WTC11 (cell line): ENCODE measurements around the gene SEZ6. TPM values are rescaled to one million over a fixed set of nuclear protein-coding genes. Genes with fewer than 3 reads are reported as not detected.
A peak's percentile ranks its signal among the peaks of the same experiment; 100 is the strongest.

Experiments
- ATAC-seq: fragments of 200-7000 bp; cut with Tn5 transposase; 2 replicates; pipeline ENCODE4 v1.10.0; 2021; ENCODE audit warnings: mild to moderate bottlenecking, moderate library complexity
- CTCF ChIA-PET: fragments of 300-600 bp; sonication (Branson Sonifier 250); formaldehyde crosslinking; loops from one replicate; lab custom pipeline; 2021; ENCODE audit warnings: antibody characterized with exemption; lab: Charles Lee
- POLR2A ChIA-PET: fragments of 350-600 bp; sonication (Branson Sonifier 250); formaldehyde crosslinking; loops from one replicate; lab custom pipeline; 2021; ENCODE audit warnings: antibody characterized with exemption; lab: Charles Lee
- DNase-seq: peaks from one replicate; pipeline ENCODE4 v3.0.0; 2021; ENCODE audit warnings: low spot score
- H3K27ac Mint-ChIP-seq: 2 replicates; pipeline ENCODE4 v1.8.0; 2021; ENCODE audit warnings: mixed read lengths
- H3K27me3 Mint-ChIP-seq: 2 replicates; pipeline ENCODE4 v1.8.0; 2021; ENCODE audit warnings: low read depth, mild to moderate bottlenecking, moderate library complexity, mixed read lengths
- H3K36me3 Mint-ChIP-seq: 2 replicates; pipeline ENCODE4 v1.8.0; 2021; ENCODE audit warnings: mixed read lengths
- H3K4me1 Mint-ChIP-seq: 2 replicates; pipeline ENCODE4 v1.8.0; 2022; ENCODE audit warnings: mixed read lengths
- H3K4me3 Mint-ChIP-seq: 2 replicates; pipeline ENCODE4 v1.8.0; 2021; ENCODE audit warnings: mild to moderate bottlenecking, moderate library complexity, mixed read lengths
- H3K9me3 Mint-ChIP-seq: 2 replicates; pipeline ENCODE4 v1.8.0; 2021; ENCODE audit warnings: mixed read lengths
- ARID4B ChIP-seq: sonication (generic); formaldehyde crosslinking; IDR thresholded peaks from 2 replicates; pipeline ENCODE4 v1.8.0; 2023; ENCODE audit warnings: missing genetic modification reagents, mild to moderate bottlenecking, borderline replicate concordance
- CBFB ChIP-seq: sonication (generic); formaldehyde crosslinking; IDR thresholded peaks from 2 replicates; pipeline ENCODE4 v1.8.1; 2022; ENCODE audit warnings: mild to moderate bottlenecking, low read depth, missing genetic modification reagents
- ESRRA ChIP-seq: sonication (generic); formaldehyde crosslinking; IDR thresholded peaks from 2 replicates; pipeline ENCODE4 v1.8.1; 2022; ENCODE audit warnings: mild to moderate bottlenecking, missing genetic modification reagents, borderline replicate concordance
- FOXP1 ChIP-seq: sonication (generic); formaldehyde crosslinking; IDR thresholded peaks from 2 replicates; pipeline ENCODE4 v1.8.0; 2022; ENCODE audit warnings: missing genetic modification reagents, mild to moderate bottlenecking, moderate library complexity, borderline replicate concordance
- FOXP4 ChIP-seq: sonication (generic); formaldehyde crosslinking; IDR thresholded peaks from 2 replicates; pipeline ENCODE4 v1.8.0; 2022; ENCODE audit warnings: mild to moderate bottlenecking, missing genetic modification reagents
- HMGA2 ChIP-seq: fragments of 250-450 bp; sonication (Bioruptor Pico); IDR thresholded peaks from 2 replicates; pipeline ENCODE4 v1.4.0; 2021; ENCODE audit warnings: mild to moderate bottlenecking, moderate library complexity
- IRF1 ChIP-seq: sonication (generic); formaldehyde crosslinking; IDR thresholded peaks from 2 replicates; pipeline ENCODE4 v1.8.0; 2023; ENCODE audit warnings: missing genetic modification reagents
- PRRX2 ChIP-seq: fragments of 250-450 bp; sonication (Bioruptor Pico); IDR thresholded peaks from 2 replicates; pipeline ENCODE4 v1.8.0; 2021; ENCODE audit warnings: mild to moderate bottlenecking
- SP1 ChIP-seq: sonication (generic); formaldehyde crosslinking; conservative IDR thresholded peaks from 2 replicates; pipeline ENCODE4 v1.8.1; 2022; ENCODE audit warnings: missing genetic modification reagents
- TEAD4 ChIP-seq: sonication (generic); formaldehyde crosslinking; IDR thresholded peaks from 2 replicates; pipeline ENCODE4 v1.8.0; 2022; ENCODE audit warnings: mild to moderate bottlenecking, missing genetic modification reagents
- ZBTB21 ChIP-seq: sonication (generic); formaldehyde crosslinking; IDR thresholded peaks from 2 replicates; pipeline ENCODE4 v1.8.1; 2023; ENCODE audit warnings: mild to moderate bottlenecking, missing genetic modification reagents, borderline replicate concordance
- ZNF219 ChIP-seq: sonication (generic); formaldehyde crosslinking; IDR thresholded peaks from 2 replicates; pipeline ENCODE4 v1.8.0; 2023; ENCODE audit warnings: missing genetic modification reagents, mild to moderate bottlenecking, borderline replicate concordance
- ZNF263 ChIP-seq: sonication (generic); formaldehyde crosslinking; IDR thresholded peaks from 2 replicates; pipeline ENCODE4 v1.8.1; 2022; ENCODE audit warnings: low read depth, mild to moderate bottlenecking, moderate library complexity, missing genetic modification reagents
- ZNF281 ChIP-seq: sonication (generic); formaldehyde crosslinking; IDR thresholded peaks from 2 replicates; pipeline ENCODE4 v1.8.0; 2023; ENCODE audit warnings: mild to moderate bottlenecking, missing genetic modification reagents
- ZNF317 ChIP-seq: sonication (generic); formaldehyde crosslinking; IDR thresholded peaks from 2 replicates; pipeline ENCODE4 v1.8.1; 2023; ENCODE audit warnings: low read depth, mild to moderate bottlenecking, moderate library complexity, missing genetic modification reagents, borderline replicate concordance
- ZNF423 ChIP-seq: fragments of 250-450 bp; sonication (Bioruptor Pico); IDR thresholded peaks from 2 replicates; pipeline ENCODE4 v2.1.2; 2022; ENCODE audit warnings: mild to moderate bottlenecking, moderate library complexity
- ZNF671 ChIP-seq: fragments of 250-450 bp; sonication (Bioruptor Pico); IDR thresholded peaks from 2 replicates; pipeline ENCODE4 v1.8.0; 2021; ENCODE audit warnings: mild to moderate bottlenecking
- total RNA-seq: library from RNA; stranded (reverse); gene quantifications from 3 replicates; pipeline ENCODE4 v1.2.3, GENCODE V29; 2021
- TF ChIP-seq, protein P1 (sequence below): sonication (generic); formaldehyde crosslinking; IDR thresholded peaks from 2 replicates; pipeline ENCODE4 v1.8.0; 2022; ENCODE audit warnings: mild to moderate bottlenecking, missing genetic modification reagents
- TF ChIP-seq, protein P2 (sequence below): sonication (generic); formaldehyde crosslinking; IDR thresholded peaks from 2 replicates; pipeline ENCODE4 v1.8.1; 2023; ENCODE audit warnings: mild to moderate bottlenecking, missing genetic modification reagents

SEZ6 gene
- total RNA-seq, 1 experiment from 2014 or later, result 3.0 TPM

DNA sequence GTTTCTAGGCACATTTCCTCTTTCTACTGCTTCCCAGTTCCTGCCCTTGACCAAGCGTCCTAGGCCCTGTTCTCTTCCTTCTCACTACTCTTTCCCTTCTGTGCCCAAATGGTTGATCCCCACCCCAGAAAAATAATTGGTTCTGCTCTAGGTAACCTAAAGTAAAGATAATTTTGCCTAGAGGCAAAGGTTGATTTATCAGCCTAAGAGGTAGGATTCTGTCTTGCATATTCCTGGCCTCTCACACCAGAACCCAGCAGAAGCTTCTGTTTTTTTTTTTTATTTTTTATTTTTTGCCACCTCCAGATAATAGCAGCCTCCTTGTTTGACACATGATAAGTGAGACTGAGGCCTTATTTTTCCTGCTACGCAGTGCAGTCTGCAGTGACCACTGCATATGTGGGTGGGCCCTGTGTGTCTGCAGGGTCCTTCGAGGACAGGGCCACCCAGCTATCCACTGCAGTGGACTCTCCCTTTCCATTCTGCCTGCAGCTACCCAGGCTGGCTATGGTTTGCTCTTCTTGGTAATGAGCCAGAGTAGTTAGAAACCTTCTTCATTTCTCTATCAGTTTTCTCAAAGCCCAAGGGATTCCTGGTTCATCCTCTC, 37.8 kb upstream of the SEZ6 start:
- Mint-ChIP-seq H3K9me3 (no peaks in the 10 kb centered on the region), H3K4me3 (peak overlapping the region; percentile 41), H3K27me3 (no peaks in the 10 kb centered on the region), H3K27ac (peak overlapping the region; percentile 98), H3K4me1 (peaks cover 69% of the 10 kb centered on the region)
- POLR2A ChIA-PET, result interaction anchor here (0.5 to 1.2 kb wide), 2 partner anchors 10 to 48 kb away, joined by 3 to 4 read pairs; no protein-coding TSS in a partner anchor
- CTCF ChIA-PET, result interaction anchor here (0.6 to 2.7 kb wide), 11 partner anchors 26 to 136 kb away, joined by 3 to 21 read pairs (median 6); partner anchors contain the start of gene MYO18A
- no peak for ATAC-seq
- DNase-seq, result no peak
- no peak for TF ChIP-seq ARID4B (CRISPR knock-in tag)
- no peak for TF ChIP-seq ESRRA (CRISPR knock-in tag)
- no peak for TF ChIP-seq CBFB (CRISPR knock-in tag)
- TF ChIP-seq, all 79 proteins: peak for 0
- H3K36me3 Mint-ChIP-seq, result peaks cover 18% of the 10 kb centered on the region

DNA sequence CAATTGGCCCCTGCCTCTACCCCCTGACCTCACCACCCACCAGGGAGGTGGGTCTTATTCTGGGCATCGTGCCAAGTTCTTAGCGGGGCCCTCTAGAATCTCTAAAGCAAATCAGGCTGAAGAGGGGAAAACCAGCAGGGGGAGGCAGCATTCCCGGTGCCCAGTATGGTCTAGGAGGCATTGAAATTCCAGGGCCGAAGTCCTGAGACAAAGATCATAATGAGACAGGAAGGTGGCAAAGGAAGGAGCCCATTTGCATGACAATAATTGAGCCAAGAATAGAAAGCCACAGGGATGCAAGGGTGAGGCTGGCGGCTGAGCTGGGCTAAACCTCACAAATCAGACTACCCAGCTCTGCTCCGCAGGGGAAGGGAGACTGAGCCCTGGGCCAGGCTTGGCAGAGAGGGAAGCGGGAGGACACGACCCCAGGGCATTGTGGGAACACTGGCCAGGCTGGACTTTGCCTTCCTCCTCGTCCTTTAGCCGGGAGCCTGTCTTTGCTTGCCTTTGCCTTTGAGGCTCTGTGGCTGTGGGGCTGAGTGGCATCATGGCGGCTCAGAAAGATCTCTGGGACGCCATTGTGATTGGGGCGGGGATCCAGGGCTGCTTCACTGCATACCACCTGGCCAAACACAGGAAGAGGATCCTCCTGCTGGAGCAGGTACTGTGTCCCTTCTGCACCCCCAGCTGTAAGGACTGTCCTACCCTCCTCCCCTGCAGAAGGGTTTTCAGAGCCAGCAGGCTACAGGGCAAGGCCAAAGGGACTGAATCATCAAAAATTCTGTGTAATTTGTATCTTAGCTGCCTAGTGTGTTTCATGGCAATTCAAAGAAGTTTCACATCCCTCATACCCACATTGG, 37.1 kb upstream of the SEZ6 start, which contains the start of gene PIPOX:
PIPOX (plus strand) TSS at position 463 of the 860 bp plus-strand sequence; CDS start at position 548, 85 bp downstream.
- CTCF ChIA-PET, result interaction anchor here (0.6 to 2.7 kb wide), 22 partner anchors 9 to 137 kb away, joined by 3 to 21 read pairs (median 4); partner anchors contain the start of genes MYO18A and SEZ6
- Mint-ChIP-seq H3K4me1 (peaks cover 63% of the 10 kb centered on the region), H3K4me3 (peak within 1 kb of the TSS; percentile 41), H3K9me3 (no peaks in the 10 kb centered on the region), H3K36me3 (peaks cover 18% of the 10 kb centered on the region), H3K27ac (peak within 1 kb of the TSS; percentile 98), H3K27me3 (no peaks in the 10 kb centered on the region)
- POLR2A ChIA-PET, result interaction anchor here (0.5 to 1.2 kb wide), 4 partner anchors 11 to 47 kb away, joined by 3 to 4 read pairs (median 4); no protein-coding TSS in a partner anchor
- peak; percentile 80 for DNase-seq
- ATAC-seq, result peak; percentile 87
- TF ChIP-seq HMGA2 (CRISPR knock-in tag), result no peak
- TF ChIP-seq TEAD4 (CRISPR knock-in tag), result peak; percentile 57; the same call in 1 of the 2 replicates
- TF ChIP-seq, protein P1, sequence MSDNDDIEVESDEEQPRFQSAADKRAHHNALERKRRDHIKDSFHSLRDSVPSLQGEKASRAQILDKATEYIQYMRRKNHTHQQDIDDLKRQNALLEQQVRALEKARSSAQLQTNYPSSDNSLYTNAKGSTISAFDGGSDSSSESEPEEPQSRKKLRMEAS (CRISPR knock-in tag), result peak; percentile 56; the same call in 1 of the 2 replicates
- TF ChIP-seq, protein P2, sequence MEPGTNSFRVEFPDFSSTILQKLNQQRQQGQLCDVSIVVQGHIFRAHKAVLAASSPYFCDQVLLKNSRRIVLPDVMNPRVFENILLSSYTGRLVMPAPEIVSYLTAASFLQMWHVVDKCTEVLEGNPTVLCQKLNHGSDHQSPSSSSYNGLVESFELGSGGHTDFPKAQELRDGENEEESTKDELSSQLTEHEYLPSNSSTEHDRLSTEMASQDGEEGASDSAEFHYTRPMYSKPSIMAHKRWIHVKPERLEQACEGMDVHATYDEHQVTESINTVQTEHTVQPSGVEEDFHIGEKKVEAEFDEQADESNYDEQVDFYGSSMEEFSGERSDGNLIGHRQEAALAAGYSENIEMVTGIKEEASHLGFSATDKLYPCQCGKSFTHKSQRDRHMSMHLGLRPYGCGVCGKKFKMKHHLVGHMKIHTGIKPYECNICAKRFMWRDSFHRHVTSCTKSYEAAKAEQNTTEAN, result 0 out of 2 replicates have a peak, but pooled peaks have one; percentile 25
- TF ChIP-seq ZNF219 (CRISPR knock-in tag), result 0 out of 2 replicates have a peak, but pooled peaks have one; percentile 27
- no peak for TF ChIP-seq ZNF671
- TF ChIP-seq FOXP1 (CRISPR knock-in tag), result peak; percentile 50; the same call in 1 of the 2 replicates
- TF ChIP-seq PRRX2 (CRISPR knock-in tag), result 0 out of 2 replicates have a peak, but pooled peaks have one; percentile 29
- peak; percentile 67; the same call in 1 of the 2 replicates for TF ChIP-seq SP1 (CRISPR knock-in tag)
- TF ChIP-seq ZBTB21 (CRISPR knock-in tag), result peak; percentile 58; the same call in 1 of the 2 replicates
- TF ChIP-seq FOXP4 (CRISPR knock-in tag), result no peak
- peak; percentile 50; the same call in 1 of the 2 replicates for TF ChIP-seq ZNF281 (CRISPR knock-in tag)
- no peak for TF ChIP-seq IRF1 (CRISPR knock-in tag)
- TF ChIP-seq ZNF263 (CRISPR knock-in tag), result no peak
- peak; percentile 54 for TF ChIP-seq ZNF423 (CRISPR knock-in tag)
- no peak for TF ChIP-seq ZNF317
